K562 (cell line): Measurements from ENCODE around the gene FCRL6. TPM values are rescaled to one million over a fixed set of nuclear protein-coding genes. Genes with fewer than 3 reads are reported as not detected.

ENCODE experiments used
- ASH1L ChIP-seq: fragments of 450-650 bp; IDR thresholded peaks from 2 replicates; pipeline ENCODE4 v1.6.1; 2018; ENCODE audit warnings: borderline replicate concordance, mild to moderate bottlenecking, low read depth; ENCODE audit not compliant: partially characterized antibody
- CBFA2T2 ChIP-seq: fragments of 450-650 bp; conservative IDR thresholded peaks from 2 replicates; pipeline ENCODE4 v1.6.1; 2017; ENCODE audit warnings: mild to moderate bottlenecking
- GTF2B ChIP-seq: IDR thresholded peaks from 2 replicates; pipeline ENCODE4 v1.6.1; 2011; ENCODE audit not compliant: insufficient read length; ENCODE audit errors: extremely low read depth
- L3MBTL2 ChIP-seq: fragments of 450-650 bp; IDR thresholded peaks from 2 replicates; pipeline ENCODE4 v1.6.1; 2016; ENCODE audit warnings: mild to moderate bottlenecking, moderate library complexity
- REST ChIP-seq, 2 experiments: fragments of 450-650 bp; formaldehyde crosslinking in 1 of 2; IDR thresholded peaks; 2 replicates each; pipeline versions ENCODE4 v1.4.0 to v1.6.1; 2014 to 2020; ENCODE audit warnings: mild to moderate bottlenecking in 2 of 2, borderline replicate concordance in 1 of 2, low read depth in 1 of 2
- SIX5 ChIP-seq, 2 experiments: IDR thresholded peaks; 2 replicates each; pipeline ENCODE4 v1.6.1; 2011; ENCODE audit warnings: low read length in 2 of 2, borderline replicate concordance in 1 of 2, low read depth in 1 of 2, mild to moderate bottlenecking in 1 of 2, moderate library complexity in 1 of 2; ENCODE audit not compliant: insufficient read depth in 1 of 2
- SPI1 ChIP-seq: IDR thresholded peaks from 2 replicates; pipeline ENCODE4 v1.6.1; 2011; ENCODE audit warnings: low read depth, low read length, control low read depth, borderline replicate concordance
- THRAP3 ChIP-seq: fragments of 450-650 bp; IDR thresholded peaks from 2 replicates; pipeline ENCODE4 v1.6.1; 2016; ENCODE audit warnings: mild to moderate bottlenecking, inconsistent platforms, borderline replicate concordance
- ZBTB5 ChIP-seq: fragments of 450-650 bp; IDR thresholded peaks from 2 replicates; pipeline ENCODE4 v1.6.1; 2017; ENCODE audit warnings: antibody characterized with exemption
- ZNF449 ChIP-seq: fragments of 250-450 bp; sonication (Bioruptor Pico); IDR thresholded peaks from 2 replicates; pipeline ENCODE4 v1.8.0; 2022; ENCODE audit warnings: moderate library complexity, mild to moderate bottlenecking, inconsistent platforms
- ZNF512 ChIP-seq: IDR thresholded peaks from 2 replicates; pipeline ENCODE4 v1.6.1; 2016; ENCODE audit warnings: missing genetic modification characterization, missing compliant biosample characterization
- ZNF75A ChIP-seq: fragments of 450-650 bp; formaldehyde crosslinking; IDR thresholded peaks from 2 replicates; pipeline ENCODE4 v1.4.0; 2020; ENCODE audit warnings: mild to moderate bottlenecking
- polyA plus RNA-seq, 8 experiments: library from polyadenylated mRNA; depleted of rRNA in 4 of 8; stranded (reverse) in 5 of 8; unstranded in 3 of 8; fragments of >200 nt; fragmentation: Nextera tagmentation in 2 of 8; fragmentation: Illumina TruSeq in 1 of 8; extraction: Ambion mirVana in 2 of 8; extraction: Trizol in 1 of 8; gene quantifications; 2 replicates each; pipeline versions ENCODE4 v1.2.1 to v1.2.3, GENCODE V29; 2011 to 2014; ENCODE audit warnings: inconsistent platforms in 1 of 8, missing spikeins in 1 of 8
- total RNA-seq, 7 experiments: library from RNA; depleted of rRNA in 6 of 7; stranded (reverse); fragments of >200 nt in 6 of 7; fragmentation: Illumina TruSeq in 2 of 7; extraction: Trizol in 2 of 7; gene quantifications; 2 replicates each; pipeline versions ENCODE4 v1.2.1 to v1.2.3, GENCODE V29; 2011 to 2021; ENCODE audit warnings: low replicate concordance in 1 of 7

The FCRL6 gene
- total and polyA plus RNA-seq, 9 of the 15 experiments (the other 6 are each of a cell fraction or from before 2014, with no cell fraction given): not detected

GRCh38 chr1:159790237-159790917 is 11.8 kb upstream of the FCRL6 start (continued):
- TF ChIP-seq GTF2B: no peak
- peak; percentile 55; the same call in 1 of the 2 replicates for TF ChIP-seq REST (IDR thresholded peaks at IDR 0.05; ENCODE audit: borderline replicate concordance)
- TF ChIP-seq REST (CRISPR knock-in tag; IDR thresholded peaks at IDR 0.05; ENCODE audit: low read depth): no peak
- no peak for TF ChIP-seq ZBTB5
- TF ChIP-seq SPI1: no peak
- no peak for TF ChIP-seq L3MBTL2
- no peak for TF ChIP-seq ZNF512 (tag)
- no peak for TF ChIP-seq THRAP3
- no peak for TF ChIP-seq SIX5 (IDR thresholded peaks at IDR 0.05; ENCODE audit: borderline replicate concordance in 1 of 2, insufficient read depth in 1 of 2, low read depth in 1 of 2, low read length in 2 of 2)
- TF ChIP-seq CBFA2T2: no peak
- no peak for TF ChIP-seq ASH1L
- no peak for TF ChIP-seq ZNF449 (CRISPR knock-in tag)
- no peak for TF ChIP-seq ZNF75A
